GM12874 (cell line): Measurements from ENCODE around the gene ATP9A.

ENCODE experiments used
- CTCF ChIP-seq: IDR thresholded peaks from 2 replicates; pipeline ENCODE4 v1.5.1; 2011; ENCODE audit warnings: low read depth, mild to moderate bottlenecking, control low read depth, low read length, moderate library complexity; ENCODE audit not compliant: insufficient read depth

Gene ATP9A

GRCh38 chr20:51807720-51808250, 39.6 kb upstream of the ATP9A start:
- TF ChIP-seq CTCF = no peak

GRCh38 chr20:51804754-51805153, 36.6 kb upstream of the ATP9A start:
- TF ChIP-seq CTCF = no peak

- TF ChIP-seq CTCF = no peak
These were observed 35.1 kb upstream of the ATP9A start for GRCh38 chr20:51803148-51803854.

- TF ChIP-seq CTCF = no peak
These were observed 34.1 kb upstream of the ATP9A start, which contains the start of gene SALL4 for GRCh38 chr20:51802170-51802751. Gene SALL4 (minus strand): TSS chr20:51802521. CDS start chr20:51802408, 113 bp downstream.

GRCh38 chr20:51801823-51802123, 33.6 kb upstream of the ATP9A start:
- TF ChIP-seq CTCF = no peak

- TF ChIP-seq CTCF = no peak
These were observed 33.1 kb upstream of the ATP9A start for GRCh38 chr20:51801122-51801822.

GRCh38 chr20:51800872-51801121, 32.6 kb upstream of the ATP9A start:
- TF ChIP-seq CTCF = no peak
